SKM-1 treated with dmso at 0.1 percent for 144 hours (cell line): ENCODE results near the gene PHACTR4.
"Not testable (repeated sequence)": the region's sequence is repeated elsewhere in the genome, so short reads cannot be mapped to it uniquely, and the experiment has no call there.

ENCODE experiments used
- DNase-seq: peaks from one replicate; lab custom pipeline; 2025; ENCODE audit not compliant: unreplicated experiment; lab: John Stamatoyannopoulos, UW

The PHACTR4 gene

DNA sequence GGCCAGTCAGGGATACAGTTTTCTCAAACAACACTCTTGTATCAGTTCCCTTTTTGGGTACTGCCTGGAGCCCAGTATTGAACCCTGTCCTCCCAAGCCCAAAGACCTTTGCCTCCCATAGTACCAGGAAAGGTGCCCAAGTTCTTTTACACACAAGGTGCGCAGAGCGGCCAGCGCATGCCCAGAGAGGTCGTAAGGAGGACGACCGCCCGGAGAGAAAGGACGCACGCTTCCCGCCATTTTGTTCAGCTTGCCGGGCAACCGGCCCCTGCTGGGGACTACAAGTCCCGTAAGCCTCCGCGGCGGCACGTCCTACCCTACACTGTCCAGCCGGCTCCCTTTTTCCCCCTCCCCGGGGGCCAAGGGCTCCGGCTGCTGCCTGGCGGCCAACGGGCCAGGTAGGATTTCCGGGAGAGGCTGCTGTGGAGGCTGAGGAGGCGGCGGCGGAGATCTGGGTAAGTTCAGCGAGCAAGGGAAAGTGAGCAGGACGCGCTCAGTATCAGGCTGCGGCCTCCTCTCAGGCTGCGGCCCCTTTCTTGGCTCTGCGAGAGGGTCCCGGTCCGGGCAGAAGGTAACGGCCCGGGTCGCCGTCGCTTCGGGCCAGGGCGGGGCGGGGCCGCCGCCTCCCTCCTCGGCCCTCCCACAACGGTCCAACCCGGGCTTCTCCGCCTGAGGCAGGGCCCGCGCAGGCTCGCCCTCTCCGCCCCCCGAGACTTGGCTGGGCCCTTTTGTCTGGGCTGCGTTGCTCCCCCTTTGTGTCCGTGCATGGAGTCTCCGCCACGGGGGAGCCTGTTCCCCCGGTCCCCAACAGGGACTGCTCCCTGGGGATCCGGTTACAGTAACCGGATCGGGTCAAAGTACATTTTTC lies at the start of gene PHACTR4:
TSS of gene PHACTR4 (plus strand) at position 370 of the 868 bp plus-strand sequence. CDS start 37,708 bp downstream, outside the sequence.
- peak; percentile 92 for DNase-seq

DNA sequence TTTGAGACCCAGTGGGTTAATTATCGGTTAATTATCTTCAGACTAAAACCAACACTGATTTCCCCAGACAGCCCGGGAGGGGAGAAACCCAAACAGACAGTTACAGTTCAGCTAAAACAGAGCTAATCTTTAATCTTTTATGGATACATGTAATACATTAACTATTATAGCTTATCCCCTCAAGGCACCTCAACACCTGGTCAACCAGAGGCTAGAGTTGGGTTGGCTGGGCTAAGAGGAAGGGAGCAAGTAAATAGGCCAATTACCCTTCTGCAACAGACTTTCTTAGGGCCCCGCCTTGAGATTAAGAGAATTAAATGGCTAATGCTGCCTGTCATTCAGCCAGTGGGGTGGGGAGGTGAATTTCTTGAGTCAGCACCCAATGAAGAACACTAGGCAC lies 47.3 kb upstream of the PHACTR4 start:
- DNase-seq = no peak

DNA sequence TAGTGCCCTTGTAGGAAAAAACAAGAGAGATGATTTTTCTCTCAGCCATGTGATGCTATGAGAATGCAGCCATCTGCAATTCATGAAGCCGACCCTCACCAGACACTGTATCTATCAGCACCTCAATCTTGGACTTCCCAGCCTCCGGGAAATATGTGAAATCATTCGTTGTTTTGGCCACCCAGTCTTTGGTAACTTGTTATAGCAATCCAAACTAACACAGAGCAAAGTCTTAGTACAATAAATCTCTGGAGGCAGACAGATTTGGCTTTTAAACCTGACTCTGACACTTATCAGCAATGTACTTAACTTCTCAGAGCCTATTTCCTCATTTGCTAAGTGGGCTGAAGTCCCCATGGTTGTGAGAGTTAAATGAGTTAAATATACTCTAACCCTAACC lies 45.8 kb upstream of the PHACTR4 start:
- DNase-seq = no peak

DNA sequence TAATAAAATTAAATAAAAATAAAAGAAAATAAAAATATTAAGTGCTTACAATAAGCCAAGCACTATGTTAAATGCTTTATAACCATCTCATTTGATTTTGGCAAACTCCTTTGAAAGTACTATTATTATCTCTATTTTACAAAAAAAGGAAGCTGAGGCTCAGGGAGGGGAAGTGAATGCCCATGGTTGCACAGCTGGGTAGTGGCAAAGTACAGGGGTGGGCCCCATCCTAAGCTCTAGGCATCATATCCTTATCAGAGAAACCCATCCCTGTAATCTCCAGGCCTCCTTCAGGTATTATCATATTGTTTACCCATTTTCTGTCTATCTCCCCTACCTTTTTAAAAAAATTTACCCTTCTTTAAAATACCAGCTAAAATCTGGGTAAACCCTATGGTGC lies 43.0 kb upstream of the PHACTR4 start:
- DNase-seq = peak; percentile 65

DNA sequence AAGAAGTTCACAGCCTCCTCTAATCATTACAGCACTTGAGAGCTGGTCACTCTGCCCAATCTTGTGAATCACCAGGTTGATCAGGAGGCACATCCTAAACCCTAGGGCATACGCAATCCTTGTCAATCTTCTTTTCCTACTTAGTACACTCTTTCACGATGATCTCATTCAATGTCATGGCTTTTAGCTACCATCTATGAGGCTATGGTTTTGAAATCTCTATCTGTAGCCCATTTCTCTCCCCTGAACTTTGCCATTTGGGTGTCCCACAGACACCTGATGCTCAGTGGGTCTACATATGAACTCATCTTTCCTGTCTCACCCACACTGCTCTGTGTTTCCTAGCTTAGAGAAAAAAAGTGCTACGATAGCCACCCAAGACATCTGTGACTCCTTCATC lies 42.6 kb upstream of the PHACTR4 start:
- DNase-seq = no peak

DNA sequence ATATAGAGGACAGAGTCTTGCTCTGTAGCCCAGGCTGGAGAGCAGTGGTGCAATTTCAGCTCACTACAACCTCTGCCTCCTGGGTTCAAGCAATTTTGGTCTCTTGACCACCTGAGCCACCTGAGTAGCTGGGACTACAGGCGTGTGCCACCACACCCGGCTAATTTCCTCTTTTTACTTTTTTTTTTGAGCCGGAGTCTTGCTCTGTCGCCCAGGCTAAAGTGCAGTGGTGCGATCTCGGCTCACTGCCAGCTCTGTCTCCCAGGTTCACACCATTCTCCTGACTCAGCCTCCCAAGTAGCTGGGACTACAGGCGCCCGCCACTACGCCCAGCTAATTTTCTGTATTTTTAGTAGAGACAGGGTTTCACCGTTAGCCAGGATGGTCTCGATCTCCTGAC lies 42.1 kb upstream of the PHACTR4 start:
- not testable (repeated sequence) for DNase-seq

DNA sequence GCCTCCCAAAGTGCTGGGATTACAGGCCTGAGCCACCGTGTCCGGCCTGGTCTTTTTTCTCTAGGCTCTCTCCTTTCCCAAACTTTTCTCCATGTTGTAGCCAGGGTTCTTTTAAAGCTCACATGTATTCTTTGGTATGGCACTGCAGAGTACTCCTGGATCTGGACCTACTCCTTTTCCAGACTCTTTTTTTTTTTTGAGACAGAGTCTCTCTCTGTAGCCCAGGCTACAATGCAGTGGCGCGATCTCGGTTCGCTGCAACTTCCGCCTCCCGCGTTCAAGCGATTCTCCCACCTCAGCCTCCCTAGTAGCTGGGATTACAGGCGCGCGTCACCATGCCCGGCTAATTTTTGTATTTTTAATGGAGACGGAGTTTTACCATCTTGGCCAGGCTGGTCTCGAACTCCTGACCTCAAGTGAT lies 41.3 kb upstream of the PHACTR4 start:
- no peak for DNase-seq

DNA sequence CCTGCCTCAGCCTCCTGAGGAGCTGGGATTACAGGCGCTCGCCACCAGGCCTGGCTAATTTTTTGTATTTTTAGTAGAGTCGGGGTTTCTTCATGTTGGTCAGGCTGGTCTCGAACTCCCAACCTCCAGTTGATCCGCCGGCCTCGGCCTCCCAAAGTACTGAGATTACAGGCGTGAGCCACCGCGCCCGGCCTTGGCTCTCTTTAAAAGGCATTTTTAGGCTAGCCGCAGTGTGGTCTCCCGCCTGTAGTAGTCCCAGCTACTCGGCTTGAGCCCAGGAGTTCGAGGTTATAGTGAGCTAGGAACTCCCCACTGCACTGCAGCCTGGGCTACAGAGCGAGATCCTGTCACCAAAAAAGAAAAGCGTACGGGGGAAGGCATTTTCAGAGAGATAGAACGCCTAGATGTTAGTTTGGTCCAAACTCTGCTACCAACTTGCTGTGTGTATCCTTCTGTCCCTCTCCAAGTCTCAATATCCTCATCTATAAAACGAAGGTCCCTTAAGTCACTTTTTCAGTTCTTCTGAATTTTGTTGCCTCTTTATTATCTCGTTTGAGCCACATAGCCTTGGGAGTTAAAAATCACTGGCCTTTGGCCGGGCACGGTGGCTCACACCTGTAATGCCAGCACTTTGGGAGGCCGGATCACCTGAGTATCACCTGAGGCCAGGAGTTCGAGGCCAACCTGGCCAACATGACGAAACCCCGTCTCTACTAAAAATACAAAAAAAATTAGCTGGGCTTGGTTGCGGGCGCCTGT lies 40.0 kb upstream of the PHACTR4 start:
- peak; percentile 23 for DNase-seq

DNA sequence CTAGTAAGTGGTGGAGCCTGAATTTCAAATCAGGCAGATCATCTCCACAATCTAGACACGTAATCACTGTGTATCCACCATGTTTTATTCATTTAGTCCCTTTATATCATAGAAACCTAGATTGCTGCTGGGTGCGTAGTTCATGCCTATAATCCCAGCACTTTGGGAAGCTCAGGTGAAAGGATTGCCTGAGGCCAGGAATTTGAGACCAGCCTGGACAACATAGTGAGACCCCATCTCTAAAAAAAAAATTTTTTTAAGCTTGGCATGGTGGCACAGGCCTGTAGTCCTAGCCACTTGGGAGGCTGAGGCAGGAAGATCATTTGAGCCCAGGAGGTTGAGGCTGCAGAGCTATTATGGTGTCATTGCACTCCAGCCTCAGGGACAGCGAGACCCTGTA lies 30.6 kb upstream of the PHACTR4 start:
- DNase-seq = no peak

DNA sequence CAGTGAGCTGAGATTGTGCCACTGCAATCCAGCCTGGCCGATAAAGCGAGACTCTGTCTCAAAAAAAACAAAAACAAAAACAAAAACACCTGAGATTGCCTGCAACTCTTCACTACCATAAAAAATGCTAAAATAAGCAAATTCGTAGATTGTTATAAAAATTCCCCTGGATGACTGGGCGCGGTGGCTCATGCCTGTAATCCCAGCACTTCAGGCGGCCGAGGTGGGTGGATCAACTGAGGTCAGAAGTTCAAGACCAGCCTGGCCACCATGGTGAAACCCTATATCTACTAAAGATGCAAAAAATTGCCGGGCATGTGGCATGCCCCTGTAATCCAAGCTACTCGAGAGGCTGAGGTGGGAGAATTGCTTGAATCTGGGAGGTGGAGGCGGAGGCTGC lies 30.0 kb upstream of the PHACTR4 start:
- no peak for DNase-seq

DNA sequence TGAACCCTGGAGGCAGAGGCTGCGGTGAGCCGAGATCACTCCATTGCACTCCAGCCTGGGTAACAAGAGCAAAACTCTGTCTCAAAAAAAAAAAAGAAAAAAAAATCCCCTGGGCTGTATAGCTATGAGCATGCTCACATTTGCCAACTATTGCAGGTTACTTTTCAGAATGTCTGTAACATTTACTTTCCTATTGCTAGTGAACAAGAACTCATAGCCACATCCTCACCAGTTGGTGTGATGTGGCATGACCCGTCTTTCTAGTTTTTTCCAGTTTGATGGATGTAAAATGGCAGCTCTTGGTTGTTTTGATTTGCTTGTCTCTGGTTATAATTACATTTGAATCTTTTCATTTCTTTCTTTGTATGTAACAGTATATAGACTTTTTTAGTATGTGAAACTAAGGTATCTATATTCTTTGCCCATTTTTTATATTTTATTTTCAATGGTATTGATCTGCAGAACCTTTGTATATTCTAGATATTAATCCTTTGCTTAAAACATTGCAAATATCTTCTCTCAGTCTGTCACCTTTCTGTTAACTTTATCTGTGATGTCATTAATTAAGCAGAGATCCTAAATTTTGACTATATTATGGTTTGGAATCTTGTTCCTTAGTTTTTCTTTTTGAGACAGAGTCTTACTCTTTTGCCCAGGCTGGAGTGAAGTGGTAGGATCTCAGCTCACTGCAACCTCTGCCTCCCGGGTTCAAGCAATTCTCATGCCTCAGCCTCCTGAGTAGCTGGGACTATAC lies 29.1 kb upstream of the PHACTR4 start:
- DNase-seq = no peak

DNA sequence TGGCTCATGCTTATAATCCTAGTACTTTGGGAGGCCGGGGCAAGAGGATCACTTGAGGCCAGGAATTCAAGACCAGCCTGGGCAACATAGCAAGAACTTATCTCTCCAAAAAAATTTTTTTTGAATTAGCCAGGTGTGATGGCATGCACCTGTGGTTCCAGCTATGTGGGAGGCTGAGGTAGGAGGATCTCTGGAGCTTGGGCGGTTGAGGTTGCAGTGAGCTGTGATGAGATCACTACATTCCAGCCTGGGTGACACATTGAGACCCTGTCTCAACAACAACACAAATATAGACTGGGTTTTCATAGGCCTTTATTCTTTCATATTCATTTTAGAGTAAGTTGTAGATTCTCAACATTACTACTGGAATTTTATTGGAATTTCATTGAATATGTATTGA lies 27.9 kb upstream of the PHACTR4 start:
- no peak for DNase-seq

DNA sequence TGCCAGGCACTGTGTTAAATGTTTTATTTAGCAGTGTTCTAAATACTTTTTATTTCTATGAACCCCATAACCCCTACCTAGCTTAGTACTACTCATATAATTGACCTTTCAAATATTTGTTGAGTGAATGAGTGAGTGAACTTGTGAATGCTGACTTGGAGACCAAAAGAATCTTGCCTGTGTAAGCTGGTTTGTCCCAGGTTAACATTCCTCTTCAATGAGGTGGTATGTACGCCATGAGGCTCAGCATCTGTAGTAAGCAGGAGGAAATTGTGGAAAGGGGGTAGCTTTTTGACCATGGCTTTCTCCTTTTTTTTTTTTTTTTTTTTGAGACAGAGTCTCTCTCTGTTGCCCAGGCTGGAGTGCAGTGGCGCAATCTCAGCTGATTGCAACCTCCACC lies 26.1 kb upstream of the PHACTR4 start:
- no peak for DNase-seq

DNA sequence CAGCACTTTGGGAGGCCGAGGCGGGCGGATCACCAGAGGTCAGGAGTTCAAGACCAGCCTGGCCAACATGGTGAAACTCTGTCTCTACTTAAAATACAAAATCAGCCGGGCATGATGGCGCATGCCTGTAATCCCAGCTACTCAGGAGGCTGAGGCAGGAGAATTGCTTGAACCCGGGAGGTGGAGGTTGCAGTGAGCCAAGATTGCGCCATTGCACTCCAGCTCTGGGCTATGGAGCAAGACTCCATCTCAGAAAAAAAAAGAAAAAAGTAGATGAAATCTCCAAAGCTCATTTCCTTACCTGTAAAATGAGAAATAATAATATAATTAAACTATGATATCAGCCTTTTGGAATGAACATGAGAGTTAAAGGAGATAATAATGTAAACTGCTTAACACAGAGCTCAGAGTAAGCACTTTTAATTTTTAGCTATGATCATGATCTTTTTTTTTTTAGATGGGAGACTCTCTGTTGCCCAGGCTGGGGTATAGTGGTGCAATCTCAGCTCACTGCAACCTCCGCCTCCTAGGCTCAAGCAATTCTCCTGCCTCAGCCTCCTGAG lies 16.2 kb upstream of the PHACTR4 start:
- not testable (repeated sequence) for DNase-seq

DNA sequence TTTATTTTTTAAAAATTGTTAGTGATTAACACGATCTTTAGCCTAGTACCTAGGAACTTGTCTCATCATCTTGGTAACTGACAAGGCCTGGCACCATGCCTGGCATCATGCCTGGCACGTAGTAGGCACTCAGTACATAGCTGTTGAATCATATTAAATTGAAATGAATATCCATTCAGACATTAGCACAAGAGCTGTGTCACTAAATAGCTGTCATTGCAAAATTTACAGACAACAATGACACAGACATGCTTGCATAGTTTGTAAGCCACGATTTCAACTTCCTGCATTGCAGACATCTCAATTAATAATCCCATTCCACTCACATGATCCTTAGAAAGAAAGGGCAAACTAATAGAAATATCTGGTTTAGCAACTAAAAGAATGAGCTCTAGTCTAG lies 15.4 kb upstream of the PHACTR4 start:
- no peak for DNase-seq

DNA sequence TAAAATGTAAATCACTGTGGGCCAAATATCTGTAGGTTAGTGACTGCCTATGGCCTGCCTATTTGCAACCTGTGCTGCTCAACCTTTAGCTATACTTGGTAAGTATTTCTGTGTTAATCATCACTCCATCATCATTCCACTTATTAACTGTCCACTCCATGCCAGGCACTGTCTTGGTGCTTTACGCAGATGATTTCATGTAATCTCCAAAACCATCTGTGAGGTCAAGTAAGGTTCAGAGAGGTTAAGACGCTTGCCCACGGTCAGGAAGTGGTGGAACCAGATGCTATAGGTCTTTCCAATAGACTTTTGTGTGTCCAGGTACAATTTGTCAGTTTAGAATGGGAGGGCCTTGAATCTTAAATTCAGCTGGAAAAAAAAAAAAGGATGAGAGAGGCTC lies 10.8 kb upstream of the PHACTR4 start:
- DNase-seq = no peak

DNA sequence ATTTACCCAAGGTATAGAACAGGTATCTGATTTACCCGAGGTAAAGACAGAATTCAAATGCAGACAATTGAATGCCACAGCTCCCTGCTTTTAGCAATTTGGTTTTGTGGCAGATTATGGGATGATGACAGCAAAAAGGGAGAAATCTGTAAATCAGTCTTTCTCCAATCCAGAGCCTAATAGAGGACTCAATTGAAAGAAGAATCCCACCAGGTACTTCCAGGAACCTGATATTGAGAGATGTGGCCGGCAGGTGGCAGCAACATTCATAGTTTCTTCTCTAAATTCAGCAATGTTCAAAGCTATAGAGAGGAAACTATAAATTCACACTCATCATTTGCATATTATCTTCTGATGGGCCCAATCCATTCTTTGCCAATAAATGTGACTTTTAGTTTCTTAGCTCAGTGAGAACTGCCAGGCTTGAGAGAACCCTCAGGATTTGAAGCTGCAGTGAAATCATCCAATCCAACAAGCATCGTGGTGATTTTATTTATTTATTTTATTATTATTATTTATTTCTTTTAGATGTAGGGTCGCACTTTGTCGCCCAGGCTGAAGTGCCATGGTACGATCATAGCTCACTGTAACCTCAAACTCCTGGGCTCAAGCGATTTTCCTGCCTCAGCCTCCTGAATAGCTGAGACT lies 9.8 kb upstream of the PHACTR4 start:
- peak; percentile 62 for DNase-seq

DNA sequence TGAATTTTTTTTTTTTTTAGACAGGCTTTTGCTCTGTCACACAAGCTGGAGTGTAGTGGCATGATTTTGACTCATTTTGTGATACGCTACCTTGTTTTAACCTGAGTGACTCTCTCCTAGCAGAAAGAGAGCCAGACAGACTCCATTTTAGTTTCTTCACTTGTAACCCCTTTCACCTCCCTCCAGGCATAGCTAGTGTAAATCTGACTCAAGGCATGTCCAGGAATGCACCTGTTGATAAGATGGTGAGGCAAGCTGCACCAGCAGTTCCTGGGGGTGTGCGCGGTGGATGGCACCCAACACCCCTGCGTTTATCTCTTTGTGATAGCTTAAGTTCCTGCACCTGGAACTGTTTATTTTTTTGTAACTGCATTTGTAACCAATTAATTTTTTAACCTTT lies 4.7 kb upstream of the PHACTR4 start:
- no peak for DNase-seq

DNA sequence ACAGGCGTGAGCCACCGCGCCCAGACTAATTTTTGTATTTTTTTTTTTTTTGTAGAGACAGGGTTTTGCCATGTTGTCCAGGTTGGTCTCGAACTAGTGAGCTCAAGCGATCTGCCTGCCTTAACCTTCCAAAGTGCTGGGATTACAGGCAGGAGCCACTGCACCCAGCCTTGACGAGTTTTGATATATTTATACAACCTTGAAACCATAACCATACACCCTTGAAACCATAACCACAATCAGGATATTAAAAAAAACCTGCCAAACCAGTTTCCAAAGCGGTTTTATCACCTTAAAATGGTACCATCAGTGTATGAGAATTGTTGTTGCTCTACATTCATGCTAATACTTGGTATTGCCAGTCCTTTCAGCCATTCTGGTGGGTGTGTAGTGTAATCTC lies 3.7 kb upstream of the PHACTR4 start:
- DNase-seq = no peak

DNA sequence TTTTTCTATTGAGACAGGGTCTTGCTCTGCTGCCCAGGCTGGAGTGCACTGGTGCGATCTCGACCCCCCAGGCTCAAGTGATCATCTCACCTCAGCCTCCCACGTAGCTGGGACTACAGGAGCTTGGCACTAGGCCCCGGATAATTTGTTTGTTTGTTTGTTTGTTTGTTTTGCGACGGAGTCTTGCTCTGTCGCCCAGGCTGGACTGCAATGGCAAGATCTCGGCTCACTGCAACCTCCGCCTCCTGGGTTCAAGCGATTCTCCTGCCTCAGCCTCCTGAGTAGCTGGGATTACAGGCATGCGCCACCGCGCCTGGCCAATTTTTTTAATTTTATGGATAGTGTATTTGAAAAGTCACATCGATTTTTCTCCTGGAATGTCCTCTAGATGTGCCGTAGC lies 932 bp upstream of the PHACTR4 start:
- not testable (repeated sequence) for DNase-seq
